HG03066 (cell line): ENCODE measurements around the gene MCM9.

ENCODE experiments used
- ATAC-seq: cut with Tn5 transposase; IDR thresholded peaks from one replicate; pipeline ENCODE4 v1.9.1; 2021; ENCODE audit warnings: low read depth; ENCODE audit not compliant: unreplicated experiment

The MCM9 gene

GRCh38 chr6:118894425-118895260 lies 40.3 kb downstream of the MCM9 start:
- peak; percentile 31 for ATAC-seq

DNA sequence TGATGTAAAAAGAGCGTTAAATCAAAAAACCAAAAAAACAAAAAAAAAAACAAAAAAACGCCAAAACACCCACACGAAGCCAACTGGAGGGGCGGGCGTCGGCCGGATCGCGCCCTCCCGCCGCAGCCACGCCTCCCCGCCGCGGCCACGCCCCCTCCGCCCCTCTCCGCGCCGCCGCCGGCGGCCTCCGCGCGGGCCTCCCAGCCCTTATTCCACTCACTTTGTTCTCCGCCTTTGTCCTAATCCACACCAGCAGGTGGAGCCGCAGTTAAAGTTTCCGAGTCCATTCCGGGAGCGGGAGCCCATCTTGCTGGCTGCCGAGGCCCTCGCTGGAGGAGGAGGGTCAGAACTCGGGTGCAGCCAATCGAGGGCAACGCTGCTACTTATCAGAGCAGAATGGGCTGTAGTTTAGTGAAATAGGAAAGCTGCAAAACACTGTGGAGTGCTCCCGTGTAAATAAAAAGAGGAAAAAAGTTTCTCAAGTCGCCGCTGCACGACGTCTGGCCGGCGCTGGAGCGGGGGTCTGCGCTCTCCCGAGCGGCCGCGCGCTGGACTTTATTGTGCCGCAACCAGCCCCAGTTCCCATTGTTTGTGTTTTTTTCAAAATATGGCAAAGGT lies 41.0 kb downstream of the MCM9 start, which contains the start of gene ASF1A:
ASF1A (plus strand) TSS at position 346 of the 618 bp plus-strand sequence; CDS start at position 608, 262 bp downstream.
- peak; percentile 61 for ATAC-seq

DNA sequence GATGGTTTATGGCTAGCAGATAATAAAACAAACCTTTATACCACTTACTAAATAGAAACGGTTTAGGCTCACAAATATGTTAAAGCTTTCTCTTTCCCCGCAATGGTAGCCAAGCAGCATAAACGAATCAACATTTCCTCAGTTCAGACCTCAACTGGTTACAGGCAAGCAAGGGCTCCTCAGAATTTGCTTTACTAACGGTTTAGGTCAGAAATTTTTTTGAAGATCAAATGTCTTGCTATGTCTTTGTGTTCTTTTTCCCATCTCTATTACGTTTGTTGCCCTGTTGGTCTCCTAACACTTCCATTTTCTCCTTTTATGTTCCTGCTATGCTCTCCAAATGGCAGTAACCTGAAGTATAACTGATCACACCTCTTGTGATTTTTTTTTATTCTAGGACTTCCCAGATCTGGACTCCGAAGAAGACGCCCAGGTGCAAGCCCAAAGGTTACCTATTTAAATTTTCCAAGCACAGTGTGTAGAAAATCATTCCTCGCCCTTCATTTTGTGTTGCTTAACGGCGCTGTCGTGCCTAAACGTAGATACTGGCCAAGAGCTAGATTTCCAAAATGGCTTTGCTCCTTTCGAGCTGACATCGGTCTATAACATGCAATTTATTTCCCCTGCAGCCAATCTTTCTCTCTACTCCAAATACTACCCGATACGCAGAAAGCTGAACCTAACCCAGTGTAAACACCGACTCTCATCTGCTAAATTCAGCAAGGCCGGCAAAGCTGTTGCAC lies 41.7 kb downstream of the MCM9 start:
- ATAC-seq, result peak; percentile 7

- no peak for ATAC-seq
These were observed 42.5 kb downstream of the MCM9 start for GRCh38 chr6:118892355-118892991.

GRCh38 chr6:118890997-118891790 lies 43.8 kb downstream of the MCM9 start:
- ATAC-seq, result no peak

GRCh38 chr6:118889163-118889562 lies 45.8 kb downstream of the MCM9 start:
- ATAC-seq, result no peak

DNA sequence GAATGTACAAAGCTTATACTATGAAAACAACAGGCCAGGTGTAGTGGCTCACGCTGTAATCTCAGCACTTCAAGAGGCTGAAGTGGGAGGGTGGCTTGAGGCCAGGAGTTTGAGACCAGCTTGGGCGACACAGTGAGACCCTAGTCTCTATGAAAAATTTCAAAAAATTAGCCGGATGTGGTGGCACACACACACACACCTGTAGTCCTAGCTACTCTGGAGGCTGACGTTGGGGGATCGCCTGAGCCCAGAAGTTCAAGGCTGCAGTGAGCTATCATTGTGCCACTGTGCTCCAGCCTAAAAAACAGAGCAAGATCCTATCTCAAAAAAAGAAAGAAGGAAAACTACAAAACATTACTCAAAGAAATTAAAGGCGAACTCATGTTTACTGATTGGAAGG lies 48.3 kb downstream of the MCM9 start:
- no peak for ATAC-seq

- ATAC-seq, result no peak
These were observed 52.5 kb downstream of the MCM9 start for GRCh38 chr6:118882314-118882905.

GRCh38 chr6:118881440-118882313 lies 53.3 kb downstream of the MCM9 start:
- peak; percentile 91 for ATAC-seq

DNA sequence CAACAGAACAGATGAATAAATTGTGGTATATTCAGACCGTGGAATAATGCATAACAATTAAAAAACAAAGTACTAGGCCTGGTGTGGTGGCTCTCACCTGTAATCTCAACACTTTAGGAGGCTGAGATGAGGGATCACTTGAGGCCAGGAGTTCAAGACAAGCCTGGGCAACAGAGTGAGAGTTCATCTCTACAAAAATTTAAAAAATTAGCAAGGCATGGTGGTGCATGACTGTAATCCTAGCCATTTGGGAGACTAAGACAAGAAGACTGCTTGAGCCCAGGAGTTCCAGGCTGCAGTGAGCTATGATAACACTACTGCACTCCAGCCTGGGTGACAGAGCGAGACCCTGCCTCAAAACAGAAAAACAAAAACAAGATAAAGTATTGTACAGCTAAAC lies 57.2 kb downstream of the MCM9 start:
- no peak for ATAC-seq

GRCh38 chr6:118876814-118877213 lies 58.1 kb downstream of the MCM9 start:
- no peak for ATAC-seq

GRCh38 chr6:118876198-118876597 lies 58.8 kb downstream of the MCM9 start:
- ATAC-seq, result no peak

- ATAC-seq, result no peak
These were observed 59.3 kb downstream of the MCM9 start for GRCh38 chr6:118875672-118876071.

DNA sequence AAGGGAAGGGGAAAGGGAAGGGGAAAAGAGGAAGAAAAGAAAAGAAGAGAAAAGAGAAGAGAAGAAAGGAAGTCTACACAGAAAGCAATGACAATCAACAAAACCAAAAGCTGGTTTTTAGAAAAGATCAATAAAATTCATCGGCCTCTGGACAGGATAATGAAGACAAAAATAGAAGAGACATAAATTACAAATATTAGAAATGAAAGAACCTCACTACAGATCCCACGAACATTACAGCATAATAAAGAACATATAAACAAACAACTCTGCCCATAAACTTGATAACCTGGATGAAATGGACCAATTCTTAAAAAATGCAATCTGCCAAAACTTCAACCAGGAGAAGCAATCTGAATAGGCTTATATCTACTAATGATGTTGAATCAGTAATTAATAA lies 61.7 kb downstream of the MCM9 start:
- ATAC-seq, result no peak

DNA sequence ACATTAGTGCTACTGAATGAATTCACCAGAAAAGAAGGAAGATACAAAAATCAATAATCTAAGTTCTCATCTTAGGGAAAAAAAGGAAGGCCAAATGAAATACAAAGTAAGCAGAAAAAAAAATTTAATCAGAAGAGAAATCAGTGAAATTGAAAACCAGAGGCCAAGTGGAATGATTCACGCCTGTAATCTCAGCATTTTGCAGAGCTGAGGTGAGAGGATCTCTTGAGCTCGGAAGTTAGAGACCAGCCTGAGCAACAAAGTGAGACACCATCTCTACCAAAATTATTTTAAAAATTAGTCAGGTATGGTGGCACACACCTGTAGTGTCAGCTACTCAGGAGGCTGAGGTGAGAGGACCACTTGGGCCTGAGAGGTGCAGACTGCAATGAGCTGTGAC lies 62.2 kb downstream of the MCM9 start:
- ATAC-seq, result no peak

DNA sequence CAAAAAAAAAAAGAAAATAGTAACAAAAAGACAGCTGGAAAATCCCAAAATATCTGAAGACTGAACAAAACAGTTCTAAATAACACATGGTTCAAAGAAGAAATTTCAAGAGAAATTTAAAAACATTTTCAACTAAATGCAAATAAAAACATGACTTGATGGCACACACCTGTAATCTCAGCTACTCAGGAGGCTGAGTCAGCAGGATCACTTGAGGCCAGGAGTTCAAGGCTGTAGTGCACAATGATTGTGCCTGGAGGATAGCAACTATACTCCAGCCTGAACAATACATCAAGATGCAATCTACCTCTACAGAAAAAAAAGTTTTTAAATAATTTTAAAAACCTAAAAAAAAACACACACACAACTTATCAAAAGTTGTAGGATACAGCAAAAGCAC lies 62.6 kb downstream of the MCM9 start:
- no peak for ATAC-seq

GRCh38 chr6:118871331-118871730 lies 63.6 kb downstream of the MCM9 start:
- ATAC-seq, result no peak

- no peak for ATAC-seq
These were observed 64.9 kb downstream of the MCM9 start for GRCh38 chr6:118869894-118870589.
